IMR-90 (cell line): ENCODE measurements around the gene CNGB1. TPM values are rescaled to one million over a fixed set of nuclear protein-coding genes. Genes with fewer than 3 reads are reported as not detected.

Experiments
- ATAC-seq: fragments of 200-7000 bp; cut with Tn5 transposase; 2 replicates; pipeline ENCODE4 v1.9.1; 2020; ENCODE audit warnings: low read depth, mild to moderate bottlenecking, moderate library complexity
- BruUV-seq: library from RNA; stranded (reverse); fragments of 400-500 nt; replicated peaks from 2 replicates; lab custom pipeline; 2021; lab: Mats Ljungman, UMichigan
- CTCF ChIA-PET: fragments of 300-600 bp; formaldehyde crosslinking; extraction: SDS; loops from one replicate; lab custom pipeline; 2021; ENCODE audit warnings: antibody characterized with exemption; lab: Yijun Ruan, JAX
- POLR2A ChIA-PET: fragments of 300-600 bp; sonication (Branson Sonifier 250); formaldehyde crosslinking; loops from one replicate; lab custom pipeline; 2022; ENCODE audit warnings: antibody characterized with exemption; ENCODE audit not compliant: unreplicated experiment; lab: Charles Lee
- DNase-seq: peaks from one replicate; pipeline ENCODE4 v3.0.0; 2013
- H2AFZ ChIP-seq: replicated peaks from 2 replicates; pipeline ENCODE3; 2013; ENCODE audit warnings: low read length, mild to moderate bottlenecking; ENCODE audit not compliant: poor library complexity
- H2AK5ac ChIP-seq: 2 replicates; pipeline ENCODE4 v1.6.1; 2013; ENCODE audit warnings: low read depth, low read length, inconsistent platforms
- H2AK9ac ChIP-seq: replicated peaks from 2 replicates; pipeline ENCODE3; 2013; ENCODE audit warnings: mild to moderate bottlenecking, low read depth, low read length, moderate library complexity; ENCODE audit not compliant: poor library complexity
- H2BK120ac ChIP-seq: 2 replicates; pipeline ENCODE4 v1.6.1; 2013; ENCODE audit warnings: low read depth, low read length, inconsistent platforms
- H2BK15ac ChIP-seq: 3 replicates; pipeline ENCODE4 v1.6.1; 2013; ENCODE audit warnings: low read depth, low read length, inconsistent platforms
- H2BK20ac ChIP-seq: 2 replicates; pipeline ENCODE4 v1.6.1; 2013; ENCODE audit warnings: low read depth, mild to moderate bottlenecking, inconsistent platforms, low read length, moderate library complexity
- H2BK5ac ChIP-seq: 2 replicates; pipeline ENCODE4 v1.6.1; 2013; ENCODE audit warnings: mild to moderate bottlenecking, low read depth, low read length, inconsistent platforms; ENCODE audit not compliant: poor library complexity, severe bottlenecking
- H3K14ac ChIP-seq: replicated peaks from 2 replicates; pipeline ENCODE4 v1.6.1; 2013; ENCODE audit warnings: low read depth, low read length, inconsistent platforms
- H3K18ac ChIP-seq: 2 replicates; pipeline ENCODE4 v1.6.1; 2013; ENCODE audit warnings: low read depth, low read length, control low read depth
- H3K23ac ChIP-seq: 2 replicates; pipeline ENCODE4 v1.6.1; 2013; ENCODE audit warnings: low read depth, low read length, inconsistent platforms
- H3K27ac ChIP-seq: 2 replicates; pipeline ENCODE4 v1.5.1; 2013; ENCODE audit warnings: mild to moderate bottlenecking, control low read depth, low read length; ENCODE audit not compliant: insufficient read depth
- H3K27me3 ChIP-seq: 2 replicates; pipeline ENCODE4 v1.6.1; 2013; ENCODE audit warnings: low read length; ENCODE audit not compliant: control insufficient read depth, insufficient read depth
- H3K36me3 ChIP-seq: 2 replicates; pipeline ENCODE4 v1.6.1; 2013; ENCODE audit warnings: low read length, mixed read lengths; ENCODE audit not compliant: control insufficient read depth, insufficient read depth
- H3K4ac ChIP-seq: 2 replicates; pipeline ENCODE4 v1.6.1; 2013; ENCODE audit warnings: low read depth, low read length, inconsistent platforms
- H3K4me1 ChIP-seq: 2 replicates; pipeline ENCODE4 v1.6.1; 2013; ENCODE audit warnings: low read length, mixed read lengths; ENCODE audit not compliant: control insufficient read depth, insufficient read depth
- H3K4me2 ChIP-seq: 2 replicates; pipeline ENCODE4 v1.6.1; 2013; ENCODE audit warnings: low read depth, mild to moderate bottlenecking, control low read depth, low read length, moderate library complexity
- H3K4me3 ChIP-seq: 2 replicates; pipeline ENCODE4 v1.5.1; 2013; ENCODE audit warnings: low read depth, mild to moderate bottlenecking, control low read depth, low read length, moderate library complexity; ENCODE audit not compliant: insufficient read depth
- H3K56ac ChIP-seq: 2 replicates; pipeline ENCODE4 v1.6.1; 2013; ENCODE audit warnings: low read length, inconsistent platforms; ENCODE audit not compliant: insufficient read depth; ENCODE audit errors: extremely low read depth
- H3K79me1 ChIP-seq, 2 experiments: 2 replicates each; pipeline ENCODE4 v1.6.1; 2013; ENCODE audit warnings: low read length in 2 of 2, inconsistent platforms in 1 of 2, low read depth in 1 of 2
- H3K9ac ChIP-seq: 2 replicates; pipeline ENCODE4 v1.6.1; 2013; ENCODE audit warnings: low read depth, low read length, control low read depth
- H3K9me1 ChIP-seq: 2 replicates; pipeline ENCODE4 v1.6.1; 2013; ENCODE audit warnings: low read length, inconsistent platforms; ENCODE audit not compliant: insufficient read depth
- H3K9me3 ChIP-seq: 2 replicates; pipeline ENCODE4 v1.6.1; 2013; ENCODE audit warnings: low read length; ENCODE audit not compliant: control insufficient read depth, insufficient read depth
- H4K20me1 ChIP-seq: 2 replicates; pipeline ENCODE4 v1.6.1; 2013; ENCODE audit warnings: low read length, inconsistent platforms; ENCODE audit not compliant: insufficient read depth
- H4K5ac ChIP-seq: 2 replicates; pipeline ENCODE4 v1.6.1; 2013; ENCODE audit warnings: mild to moderate bottlenecking, low read depth, low read length, control low read depth
- H4K8ac ChIP-seq, 2 experiments: 2 replicates each; pipeline ENCODE4 v1.6.1; 2013; ENCODE audit warnings: low read depth in 2 of 2, low read length in 2 of 2, control low read depth in 1 of 2, inconsistent platforms in 1 of 2
- H4K91ac ChIP-seq: 2 replicates; pipeline ENCODE4 v1.6.1; 2013; ENCODE audit warnings: low read depth, low read length, inconsistent platforms; ENCODE audit not compliant: insufficient read depth
- BHLHE40 ChIP-seq: fragments of 150-350 bp; IDR thresholded peaks from 2 replicates; pipeline ENCODE4 v1.6.1; 2016; ENCODE audit warnings: mild to moderate bottlenecking, low read depth, low read length
- CEBPB ChIP-seq: IDR thresholded peaks from 2 replicates; pipeline ENCODE4 v1.6.1; 2012; ENCODE audit warnings: low read depth, low read length, improper control_type of control experiment
- FOS ChIP-seq: fragments of 150-350 bp; IDR thresholded peaks from 2 replicates; pipeline ENCODE4 v1.6.1; 2016; ENCODE audit warnings: low read depth, low read length
- MAZ ChIP-seq: IDR thresholded peaks from 2 replicates; pipeline ENCODE4 v1.6.1; 2012; ENCODE audit warnings: low read depth, mild to moderate bottlenecking, low read length, improper control_type of control experiment, moderate library complexity, borderline replicate concordance
- MXI1 ChIP-seq: IDR thresholded peaks from 2 replicates; pipeline ENCODE4 v1.6.1; 2012; ENCODE audit warnings: low read depth, mild to moderate bottlenecking, low read length, moderate library complexity, borderline replicate concordance
- NFE2L2 ChIP-seq: fragments of 150-350 bp; IDR thresholded peaks from 2 replicates; pipeline ENCODE4 v1.6.1; 2016; ENCODE audit warnings: low read depth, mild to moderate bottlenecking, low read length
- POLR2A ChIP-seq: IDR thresholded peaks from 2 replicates; pipeline ENCODE4 v1.6.1; 2012; ENCODE audit warnings: mild to moderate bottlenecking, low read depth, low read length
- RCOR1 ChIP-seq: IDR thresholded peaks from 2 replicates; pipeline ENCODE4 v1.6.1; 2012; ENCODE audit warnings: mild to moderate bottlenecking, low read length, improper control_type of control experiment; ENCODE audit not compliant: insufficient replicate concordance
- WGBS, 2 experiments: methylation state at CpG; one replicate each; pipeline versions ENCODE4 v1.1.5 to v1.1.7; 2013; ENCODE audit warnings: missing lambda C conversion rate in 2 of 2; ENCODE audit not compliant: insufficient read length in 1 of 2; ENCODE audit errors: extremely low coverage in 2 of 2; 5-methylcytosine and 5-hydroxymethylcytosine counted together
- dilution Hi-C: fragments of 300-500 bp; cut with HindIII; formaldehyde crosslinking; loops from one replicate; pipeline ENCODE4 v1.14.3; 2018; ENCODE audit warnings: low sequenced_read_pairs; ENCODE audit not compliant: unreplicated experiment
- in situ Hi-C: fragments of 300-500 bp; cut with MboI; formaldehyde crosslinking; loops from 3 replicates; pipeline ENCODE4 v1.14.3; 2019; ENCODE audit warnings: low sequenced_read_pairs, inconsistent platforms, mixed read lengths
- intact Hi-C: fragments of 100-400 bp; cut with micrococcal nuclease; formaldehyde crosslinking; loops from 2 replicates; pipeline ENCODE4 v1.10.0; 2022
- polyA plus RNA-seq, 3 experiments: library from polyadenylated mRNA; depleted of rRNA; stranded (reverse); fragments of >200 nt; gene quantifications; 2 replicates each; pipeline ENCODE4 v1.2.3, GENCODE V29; 2012; ENCODE audit warnings: low replicate concordance in 1 of 3
- total RNA-seq: library from RNA; depleted of rRNA; stranded (reverse); fragments of >200 nt; gene quantifications from 2 replicates; pipeline ENCODE4 v1.2.3, GENCODE V29; 2012
- TF ChIP-seq, protein P1 (sequence below): conservative IDR thresholded peaks from 2 replicates; pipeline ENCODE4 v1.5.1; 2012; ENCODE audit warnings: mild to moderate bottlenecking, low read depth, low read length, improper control_type of control experiment

The CNGB1 gene
- total and polyA plus RNA-seq, 2 of the 4 experiments (the other 2 are of a cell fraction) = not detected

- Histone ChIP-seq H3K9ac (peak overlapping the region; percentile 77), H3K4ac (peak overlapping the region; percentile 11), H2BK120ac (no peak overlapping the region), H3K18ac (no peak overlapping the region), H2AK9ac (peak overlapping the region; percentile 95), H2AFZ (peak overlapping the region; percentile 93), H3K36me3 (peaks cover 40% of the 10 kb centered on the region; the same call in 1 of the 2 replicates), H4K8ac (peak overlapping the region in 1 of 2 experiments; percentile 35; a peak in 1 of 4 replicates), H3K27me3 (no peaks in the 10 kb centered on the region), H3K23ac (peak overlapping the region; percentile 13), H3K4me3 (peak overlapping the region; percentile 59), H3K4me2 (peak overlapping the region; percentile 85), H2AK5ac (peak overlapping the region; percentile 72), H3K9me1 (peaks cover 11% of the 10 kb centered on the region; the same call in 1 of the 2 replicates), H2BK5ac (peak overlapping the region; percentile 33), H3K27ac (peak overlapping the region; percentile 36), H3K4me1 (peaks cover 12% of the 10 kb centered on the region), H3K56ac (no peak overlapping the region), H3K9me3 (no peaks in the 10 kb centered on the region), H4K91ac (no peak overlapping the region), H4K5ac (no peak overlapping the region), H4K20me1 (peaks cover 14% of the 10 kb centered on the region), H3K14ac (peak overlapping the region; percentile 70; the same call in 1 of the 2 replicates), H2BK20ac (no peak overlapping the region), H3K79me1 (peaks cover 18 to 60% of the 10 kb centered on the region in 2 experiments), H2BK15ac (no peak overlapping the region)
- in situ Hi-C loops (no loop called here), dilution Hi-C loops (no loop called here), intact Hi-C loops (no loop called here)
- ATAC-seq = no peak
- POLR2A ChIA-PET = interaction anchor here (0.8 kb wide), 1 partner anchor 8 kb away, joined by 4 read pairs; no protein-coding TSS in a partner anchor
- TF ChIP-seq, protein P1, sequence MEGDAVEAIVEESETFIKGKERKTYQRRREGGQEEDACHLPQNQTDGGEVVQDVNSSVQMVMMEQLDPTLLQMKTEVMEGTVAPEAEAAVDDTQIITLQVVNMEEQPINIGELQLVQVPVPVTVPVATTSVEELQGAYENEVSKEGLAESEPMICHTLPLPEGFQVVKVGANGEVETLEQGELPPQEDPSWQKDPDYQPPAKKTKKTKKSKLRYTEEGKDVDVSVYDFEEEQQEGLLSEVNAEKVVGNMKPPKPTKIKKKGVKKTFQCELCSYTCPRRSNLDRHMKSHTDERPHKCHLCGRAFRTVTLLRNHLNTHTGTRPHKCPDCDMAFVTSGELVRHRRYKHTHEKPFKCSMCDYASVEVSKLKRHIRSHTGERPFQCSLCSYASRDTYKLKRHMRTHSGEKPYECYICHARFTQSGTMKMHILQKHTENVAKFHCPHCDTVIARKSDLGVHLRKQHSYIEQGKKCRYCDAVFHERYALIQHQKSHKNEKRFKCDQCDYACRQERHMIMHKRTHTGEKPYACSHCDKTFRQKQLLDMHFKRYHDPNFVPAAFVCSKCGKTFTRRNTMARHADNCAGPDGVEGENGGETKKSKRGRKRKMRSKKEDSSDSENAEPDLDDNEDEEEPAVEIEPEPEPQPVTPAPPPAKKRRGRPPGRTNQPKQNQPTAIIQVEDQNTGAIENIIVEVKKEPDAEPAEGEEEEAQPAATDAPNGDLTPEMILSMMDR = 0 out of 2 replicates have a peak, but pooled peaks have one; percentile 15
- TF ChIP-seq POLR2A (no peak), CEBPB (no peak), FOS (no peak), RCOR1 (no peak), MAZ (no peak), MXI1 (0 out of 2 replicates have a peak, but pooled peaks have one; percentile 17), NFE2L2 (no peak), BHLHE40 (no peak)
- WGBS, 2 experiments = no CpG with 5 or more reads among the region's 6 CpGs
- CTCF ChIA-PET = interaction anchor here (0.6 kb wide), 1 partner anchor 185 kb away, joined by 3 read pairs; no protein-coding TSS in a partner anchor
- BruUV-seq = no TSS peak
- DNase-seq = peak; percentile 33
Measured at GRCh38 chr16:57999366-57999970, 28.5 kb upstream of the CNGB1 start.
